AG04450 (cell line): ENCODE results near the gene C2orf81. TPM values are rescaled to one million over a fixed set of nuclear protein-coding genes. Genes with fewer than 3 reads are reported as not detected.

Source experiments
- polyA plus RNA-seq: library from polyadenylated mRNA; depleted of rRNA; stranded (reverse); fragments of >200 nt; gene quantifications from 2 replicates; pipeline ENCODE4 v1.2.3, GENCODE V29; 2011; rRNA removed

Gene C2orf81
- polyA plus RNA-seq, 1 experiment: 0.16 TPM

Other genes with a start within 250 kb of the C2orf81 start
- 49.7 and 59.7 TPM in 2 replicates for gene MOB1A, start 242.7 kb downstream of the C2orf81 start, polyA plus RNA-seq
- gene MTHFD2, start 223.0 kb downstream of the C2orf81 start, polyA plus RNA-seq: 234 and 299 TPM in 2 replicates
- 0.15 and 0.25 TPM in 2 replicates for gene SLC4A5, start 78.2 kb downstream of the C2orf81 start, polyA plus RNA-seq
- 147 and 188 TPM in 2 replicates for gene DCTN1, start 41.3 kb downstream of the C2orf81 start, polyA plus RNA-seq
- gene WDR54, start 111 bp upstream of the C2orf81 start, polyA plus RNA-seq: 14.5 and 19.5 TPM in 2 replicates
- 12.6 and 12.7 TPM in 2 replicates for gene RTKN, start 20.3 kb upstream of the C2orf81 start, polyA plus RNA-seq
- 4.7 and 4.8 TPM in 2 replicates for gene INO80B, start 33.5 kb upstream of the C2orf81 start, polyA plus RNA-seq
- gene WBP1, start 36.8 kb upstream of the C2orf81 start, polyA plus RNA-seq: 56.0 and 68.5 TPM in 2 replicates
- gene MOGS, start 43.8 kb upstream of the C2orf81 start, polyA plus RNA-seq: 32.8 and 38.0 TPM in 2 replicates
- gene MRPL53, start 51.1 kb upstream of the C2orf81 start, polyA plus RNA-seq: 25.9 and 32.8 TPM in 2 replicates
- 4.5 and 4.6 TPM in 2 replicates for gene CCDC142, start 61.4 kb upstream of the C2orf81 start, polyA plus RNA-seq
- 16.4 and 17.7 TPM in 2 replicates for gene TTC31, start 61.5 kb upstream of the C2orf81 start, polyA plus RNA-seq
- 0.76 and 0.86 TPM in 2 replicates for gene LBX2, start 78.0 kb upstream of the C2orf81 start, polyA plus RNA-seq
- gene PCGF1, start 86.1 kb upstream of the C2orf81 start, polyA plus RNA-seq: 20.9 and 21.4 TPM in 2 replicates
- gene TLX2, start 92.8 kb upstream of the C2orf81 start, polyA plus RNA-seq: not detected in 2 replicates
- gene DQX1, start 104.6 kb upstream of the C2orf81 start, polyA plus RNA-seq: 0.02 TPM in 1 of 2 replicates, not detected in the other
- gene AUP1, start 108.1 kb upstream of the C2orf81 start, polyA plus RNA-seq: 51.9 and 64.4 TPM in 2 replicates
- 20.2 and 22.4 TPM in 2 replicates for gene HTRA2, start 108.3 kb upstream of the C2orf81 start, polyA plus RNA-seq
- gene LOXL3, start 132.3 kb upstream of the C2orf81 start, polyA plus RNA-seq: 41.1 and 46.2 TPM in 2 replicates
- 16.8 and 24.4 TPM in 2 replicates for gene DOK1, start 133.1 kb upstream of the C2orf81 start, polyA plus RNA-seq
- gene M1AP, start 226.7 kb upstream of the C2orf81 start, polyA plus RNA-seq: 0.07 and 0.10 TPM in 2 replicates
- 6.8 and 7.0 TPM in 2 replicates for gene SEMA4F, start 232.6 kb upstream of the C2orf81 start, polyA plus RNA-seq